GM21825 (cell line): ENCODE measurements around the gene COX14.
"Not testable (repeated sequence)": the region's sequence is repeated elsewhere in the genome, so short reads cannot be mapped to it uniquely, and the experiment has no call there.

Source experiments
- ATAC-seq: cut with Tn5 transposase; IDR thresholded peaks from one replicate; pipeline ENCODE4 v1.9.1; 2021; ENCODE audit warnings: mild to moderate bottlenecking, moderate library complexity; ENCODE audit not compliant: unreplicated experiment

Gene COX14

GRCh38 chr12:50107416-50108268 is 4.4 kb upstream of the COX14 start:
- ATAC-seq: no peak

- no peak for ATAC-seq
Observed at GRCh38 chr12:50109319-50109718, 2.7 kb upstream of the COX14 start.

DNA sequence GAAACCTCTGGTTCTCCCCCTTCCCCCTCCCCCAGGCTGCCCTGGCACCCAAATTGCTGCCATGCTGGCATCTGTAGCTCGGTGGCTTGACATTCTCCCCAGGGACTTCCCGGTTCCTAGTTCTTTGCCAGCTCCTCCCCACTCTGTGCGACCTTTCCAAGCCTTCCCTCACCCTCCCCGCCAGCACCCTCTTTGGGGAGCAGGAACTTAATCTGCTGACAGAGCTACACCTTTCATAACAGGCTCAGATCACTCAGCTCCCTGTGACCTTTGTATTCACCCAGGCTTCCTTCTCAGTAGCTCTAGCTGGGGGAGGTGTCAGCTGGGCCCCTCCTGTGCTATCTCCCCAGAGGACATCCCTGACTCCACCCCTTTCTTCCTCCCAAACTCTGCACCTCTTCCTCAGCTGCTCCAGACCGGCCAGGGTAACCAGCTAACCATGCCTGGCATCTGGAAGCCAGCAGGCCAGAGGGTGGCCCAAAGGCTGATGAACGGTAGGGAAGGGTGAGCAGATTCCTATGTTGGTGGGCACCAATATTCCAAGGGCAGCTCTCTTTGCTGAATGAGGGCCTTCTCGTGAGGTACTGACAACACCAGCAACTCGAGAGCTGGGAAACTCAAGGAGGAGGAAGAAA is 1.8 kb upstream of the COX14 start:
- no peak for ATAC-seq

DNA sequence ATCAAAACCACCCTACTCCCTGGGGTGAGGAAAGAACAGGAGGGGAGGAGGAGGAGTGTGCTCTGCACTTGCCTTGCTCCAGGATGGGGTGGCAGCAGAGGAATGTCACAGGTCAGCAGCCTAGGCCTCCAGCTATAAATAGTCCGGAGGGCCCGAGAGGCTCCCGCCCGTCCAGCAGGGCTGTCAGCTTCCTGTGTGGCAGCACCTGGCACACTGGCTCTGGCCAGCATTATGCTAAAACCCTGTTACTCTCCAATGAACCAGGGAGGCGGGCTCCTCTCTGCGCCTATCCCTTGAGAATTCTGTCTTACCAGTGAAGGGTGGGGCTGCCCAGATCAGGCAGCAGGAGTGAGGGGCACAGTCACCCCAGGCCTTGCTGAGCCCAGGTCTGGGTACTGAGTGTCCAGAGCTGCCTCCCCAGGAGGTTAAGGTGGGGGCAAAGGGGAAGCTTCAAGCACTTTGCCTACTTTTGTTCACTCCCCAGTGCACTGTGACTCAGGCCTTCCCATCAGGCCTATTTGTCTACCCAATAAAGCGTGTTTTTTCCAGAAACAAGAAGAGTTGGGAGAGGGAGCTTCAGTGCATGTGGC is 1.2 kb upstream of the COX14 start:
- no peak for ATAC-seq

DNA sequence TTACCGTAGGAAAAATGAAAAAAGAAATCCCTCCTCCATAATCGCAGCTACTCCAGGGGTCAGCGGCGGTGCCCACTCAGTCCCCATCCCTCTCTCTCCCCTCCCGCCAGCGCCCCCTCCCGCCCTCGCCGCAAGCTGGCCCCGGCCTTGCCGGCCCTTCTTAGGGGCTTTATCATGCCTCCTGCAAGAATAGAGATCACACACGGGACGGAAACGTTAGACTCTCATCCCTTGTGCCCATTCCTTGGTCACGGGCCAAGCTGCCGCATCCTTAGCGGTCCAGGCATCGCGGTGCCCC is 692 bp upstream of the COX14 start:
- no peak for ATAC-seq

GRCh38 chr12:50112456-50113218 is 601 bp downstream of the COX14 start:
- no peak for ATAC-seq

- ATAC-seq: no peak
Observed at GRCh38 chr12:50117057-50117622, 5.1 kb downstream of the COX14 start.

DNA sequence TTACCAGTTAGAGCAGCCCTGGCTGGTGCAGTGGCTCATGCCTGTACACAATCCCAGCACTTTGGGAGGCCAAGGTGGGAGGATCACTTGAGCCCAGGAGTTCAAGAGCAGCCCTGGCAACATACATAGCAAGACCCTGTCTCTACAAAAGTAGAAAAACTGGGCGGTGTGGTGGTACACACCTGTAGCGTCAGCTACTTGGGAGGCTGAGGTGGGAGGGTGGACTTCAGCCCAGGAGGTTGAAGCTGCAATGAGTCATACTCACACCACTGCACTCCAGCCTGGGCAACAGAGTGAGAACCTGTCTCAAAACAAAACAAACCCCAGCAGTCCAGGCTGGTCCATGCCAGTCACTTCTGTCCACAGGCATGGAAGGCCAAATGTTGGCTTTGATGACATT is 7.4 kb downstream of the COX14 start:
- ATAC-seq: no peak

DNA sequence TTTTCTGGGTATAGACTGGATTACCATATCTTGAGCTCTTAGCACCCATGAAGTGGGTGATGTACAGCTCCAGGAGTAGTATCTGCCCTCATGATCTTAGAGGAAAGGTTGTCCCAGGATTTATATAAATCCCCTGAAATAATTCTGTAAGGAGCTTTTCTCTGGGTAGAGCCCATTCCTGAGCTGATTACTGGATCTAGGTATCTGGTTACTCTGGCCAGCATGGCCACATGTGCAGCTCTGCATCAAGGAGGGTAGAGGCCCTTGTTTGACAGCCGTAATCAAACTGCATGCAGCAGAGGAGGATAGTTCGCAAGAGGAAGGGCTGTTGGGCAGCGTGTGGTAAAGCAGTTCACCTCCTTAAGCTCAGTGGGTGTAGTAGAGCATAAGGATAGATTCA is 8.5 kb downstream of the COX14 start:
- ATAC-seq: no peak

GRCh38 chr12:50120953-50121352 is 8.9 kb downstream of the COX14 start:
- no peak for ATAC-seq

DNA sequence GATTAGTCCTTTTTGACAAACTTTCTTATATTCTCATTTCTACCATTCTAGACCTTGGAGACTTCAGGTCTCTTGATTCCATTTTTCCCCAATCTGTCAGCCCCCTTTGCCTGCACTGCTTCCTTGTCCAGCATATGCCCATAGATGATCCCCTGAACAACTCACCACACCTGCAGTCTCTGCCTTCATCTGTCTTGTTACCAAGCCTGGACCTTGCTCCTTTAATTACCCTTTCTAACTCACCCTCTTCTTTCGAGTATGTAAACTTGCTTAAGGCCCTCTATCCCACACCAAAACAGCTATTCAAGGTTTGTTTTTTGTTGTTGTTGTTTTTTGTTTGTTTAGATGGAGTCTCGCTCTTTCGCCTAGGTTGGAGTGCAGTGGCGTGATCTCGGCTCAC is 9.6 kb downstream of the COX14 start:
- no peak for ATAC-seq

GRCh38 chr12:50123203-50123602 is 11.2 kb downstream of the COX14 start:
- ATAC-seq: no peak

GRCh38 chr12:50127546-50127945 is 15.5 kb downstream of the COX14 start:
- ATAC-seq: no peak

DNA sequence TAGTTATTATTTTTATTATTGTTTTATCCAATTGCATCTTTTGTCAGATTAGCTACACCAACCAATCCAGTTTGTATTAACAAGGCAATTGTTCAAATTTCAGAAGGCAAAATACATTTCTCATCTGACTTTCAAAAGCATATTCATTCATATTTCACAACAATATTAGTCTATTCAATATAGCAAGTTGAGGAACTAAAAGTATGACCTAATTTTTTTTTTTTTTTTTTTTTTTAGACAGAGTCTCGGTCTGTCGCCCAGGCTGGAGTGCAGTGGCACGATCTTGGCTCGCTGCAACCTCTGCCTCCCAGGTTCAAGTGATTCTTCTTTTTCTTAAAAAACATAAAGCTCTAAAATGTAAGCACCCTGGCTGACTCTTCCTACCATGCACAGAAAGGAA is 17.3 kb downstream of the COX14 start:
- ATAC-seq: no peak

DNA sequence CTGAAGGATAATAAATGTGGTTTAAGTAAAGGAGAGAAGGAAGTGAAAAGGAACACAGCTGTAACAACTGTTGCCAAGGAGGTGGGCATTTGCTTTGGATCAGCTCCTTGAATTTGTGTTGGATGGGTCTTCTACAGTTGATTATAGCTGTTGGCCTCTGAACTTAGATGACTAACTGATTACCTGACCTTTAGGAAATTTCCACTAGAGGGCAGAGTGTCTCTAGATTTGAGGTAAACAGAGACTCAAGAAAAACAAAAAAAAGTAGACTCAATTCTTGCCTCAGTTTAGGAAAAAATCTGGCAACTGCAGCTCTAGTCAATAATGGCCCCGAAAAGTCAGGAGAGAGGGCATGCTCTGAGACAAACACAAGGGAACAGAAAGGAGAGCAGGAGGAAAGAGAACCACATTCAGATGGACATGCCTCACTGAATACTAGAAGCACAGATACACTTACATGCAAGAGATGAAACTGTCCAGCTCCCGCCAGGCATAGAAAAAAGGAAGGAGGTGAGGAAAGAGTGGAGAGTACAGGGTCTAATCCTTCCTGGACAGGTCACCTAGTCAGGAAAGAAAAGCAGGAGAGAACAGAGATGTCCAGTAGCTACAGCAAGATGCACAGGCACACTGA is 20.6 kb downstream of the COX14 start:
- ATAC-seq: no peak

- no peak for ATAC-seq
Observed at GRCh38 chr12:50142993-50143392, 31.0 kb downstream of the COX14 start.

DNA sequence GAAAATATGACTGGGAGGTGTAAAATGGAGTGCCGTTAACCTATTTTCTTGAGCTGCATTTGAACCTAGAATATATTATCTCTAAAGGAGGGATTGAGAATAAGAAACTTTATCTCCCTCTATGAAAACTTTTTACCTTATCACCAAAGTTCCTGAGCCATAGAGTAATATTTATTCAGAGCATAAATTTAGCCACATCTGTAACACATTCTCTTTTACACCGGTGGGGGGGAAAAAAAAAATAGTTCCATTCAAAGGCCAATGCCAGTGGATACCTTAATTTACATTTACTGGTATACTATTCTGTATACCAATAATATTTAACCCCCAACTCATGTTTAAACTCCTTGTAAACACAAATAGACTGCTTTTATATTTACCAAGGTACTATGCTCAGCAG is 33.4 kb downstream of the COX14 start:
- no peak for ATAC-seq

GRCh38 chr12:50147281-50147680 is 35.2 kb downstream of the COX14 start:
- no peak for ATAC-seq

DNA sequence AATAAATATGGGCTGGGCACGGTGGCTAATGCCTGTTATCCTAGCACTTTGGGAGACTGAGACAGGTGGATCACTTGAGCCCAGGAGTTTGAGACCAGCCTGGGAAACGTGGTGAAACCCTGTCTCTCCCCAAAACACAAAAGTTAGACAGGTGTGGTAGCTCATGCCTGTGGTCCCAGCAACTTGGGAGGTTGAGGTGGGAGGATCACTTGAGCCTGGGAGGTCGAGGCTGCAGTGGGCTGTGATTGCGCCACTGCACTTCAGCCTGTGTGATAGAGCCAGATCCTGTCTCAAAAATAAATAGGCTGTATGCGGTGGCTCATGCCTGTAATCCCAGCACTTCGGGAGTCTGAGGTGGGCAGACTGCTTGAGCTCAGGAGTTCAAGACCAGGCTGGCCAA is 36.0 kb downstream of the COX14 start:
- ATAC-seq: not testable (repeated sequence)

DNA sequence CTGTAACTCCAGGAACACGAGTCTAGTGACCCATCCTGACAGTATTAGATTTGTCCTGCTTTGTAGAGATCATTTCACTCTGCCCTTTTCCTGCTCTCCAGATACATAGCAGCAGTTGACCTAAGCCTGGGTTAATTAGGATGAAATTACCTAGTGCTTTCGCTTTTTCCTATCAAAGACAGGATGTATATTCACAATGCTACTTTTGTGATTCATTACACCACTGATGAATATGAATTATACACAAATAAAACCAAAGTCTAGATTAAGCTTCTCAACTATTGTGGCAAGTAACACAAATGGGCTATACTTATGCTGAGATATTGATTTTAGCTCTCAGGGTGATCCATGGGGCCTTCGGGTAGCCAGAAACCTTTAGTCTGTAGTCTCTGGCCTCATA is 37.3 kb downstream of the COX14 start:
- no peak for ATAC-seq
